ENCODE data around the gene STARD10. TPM values are rescaled to one million over a fixed set of nuclear protein-coding genes. Genes with fewer than 3 reads are reported as not detected.

STARD10 gene
- total RNA-seq, 4 donors from 2014 or later, result 39.1 to 103 (median 71.1) TPM

- DNase-seq, result peak in 1 of 2 donors; percentile 36
Observed at GRCh38 chr11:72833811-72834493, 40.1 kb upstream of the STARD10 start.

GRCh38 chr11:72833083-72833733 lies 39.4 kb upstream of the STARD10 start:
- intact Hi-C loops (cut with DNase I; ENCODE audit: low total_unique reads) (loop anchor here (10.0 kb wide), 1 partner anchor 502 kb away; no protein-coding TSS in a partner anchor), in situ Hi-C loops (cut with MboI; ENCODE audit: low sequenced_read_pairs in 4 of 4) (loop anchor here (5.0 to 25.0 kb wide), 3 partner anchors 344 to 454 kb away; no protein-coding TSS in a partner anchor)
- Histone ChIP-seq H3K27ac (peak overlapping the region; percentile 69 to 85 (median 80)), H3K27me3 (no peaks in the 10 kb centered on the region), H3K4me1 (peaks cover 37 to 56% of the 10 kb centered on the region in 2 donors), H3K4me3 (no peak overlapping the region), H3K9me3 (no peaks in the 10 kb centered on the region), H3K36me3 (no peaks in the 10 kb centered on the region)
- no peak for ATAC-seq
- no peak for TF ChIP-seq CTCF (IDR thresholded peaks at IDR 0.05 in 4 of 5, conservative IDR thresholded peaks at IDR 0.05 in 1 of 5)
- no peak for TF ChIP-seq POLR2A (IDR thresholded peaks at IDR 0.05)
- DNase-seq, result no peak

More at GRCh38 chr11:72833811-72834493, 40.1 kb upstream of the STARD10 start:
- no peaks in the 10 kb centered on the region for H3K27me3 ChIP-seq
- TF ChIP-seq POLR2A (IDR thresholded peaks at IDR 0.05), result no peak
- TF ChIP-seq CTCF (IDR thresholded peaks at IDR 0.05 in 4 of 5, conservative IDR thresholded peaks at IDR 0.05 in 1 of 5), result no peak
- ATAC-seq, result peak; percentile 25 to 37
- peaks cover 37 to 60% of the 10 kb centered on the region in 2 donors for H3K4me1 ChIP-seq
- in situ Hi-C loops (cut with MboI; ENCODE audit: low sequenced_read_pairs in 4 of 4) (loop anchor here (5.0 to 25.0 kb wide), 3 partner anchors 343 to 453 kb away; no protein-coding TSS in a partner anchor), intact Hi-C loops (cut with DNase I; ENCODE audit: low total_unique reads) (loop anchor here (10.0 kb wide), 1 partner anchor 501 kb away; no protein-coding TSS in a partner anchor)
- H3K4me3 ChIP-seq, result no peak overlapping the region
- no peaks in the 10 kb centered on the region for H3K9me3 ChIP-seq
- H3K36me3 ChIP-seq, result peaks cover 0 to 7% of the 10 kb centered on the region in 2 donors
- H3K27ac ChIP-seq, result peak overlapping the region; percentile 69 to 85 (median 80)

GRCh38 chr11:72832301-72833082 lies 38.6 kb upstream of the STARD10 start:
- in situ Hi-C loops (cut with MboI; ENCODE audit: low sequenced_read_pairs in 4 of 4) (loop anchor here (5.0 to 25.0 kb wide), 3 partner anchors 345 to 455 kb away; no protein-coding TSS in a partner anchor), intact Hi-C loops (cut with DNase I; ENCODE audit: low total_unique reads) (loop anchor here (10.0 kb wide), 1 partner anchor 502 kb away; no protein-coding TSS in a partner anchor)
- Histone ChIP-seq H3K9me3 (no peaks in the 10 kb centered on the region), H3K27ac (peak overlapping the region; percentile 69 to 85 (median 80)), H3K4me3 (no peak overlapping the region), H3K36me3 (no peaks in the 10 kb centered on the region), H3K27me3 (no peaks in the 10 kb centered on the region), H3K4me1 (peaks cover 35 to 55% of the 10 kb centered on the region in 2 donors)
- ATAC-seq, result no peak
- DNase-seq, result no peak
- TF ChIP-seq POLR2A (IDR thresholded peaks at IDR 0.05) (no peak), CTCF (IDR thresholded peaks at IDR 0.05 in 4 of 5, conservative IDR thresholded peaks at IDR 0.05 in 1 of 5) (no peak)

GRCh38 chr11:72831521-72832300 lies 37.9 kb upstream of the STARD10 start:
- DNase-seq (peak; percentile 64 to 82), ATAC-seq (peak; percentile 79 to 91)
- intact Hi-C loops (cut with DNase I; ENCODE audit: low total_unique reads), result loop anchor here (1.0 to 10.0 kb wide), 5 partner anchors 18 to 503 kb away; no protein-coding TSS in a partner anchor
- Histone ChIP-seq H3K4me3 (no peak overlapping the region), H3K27me3 (no peaks in the 10 kb centered on the region), H3K4me1 (peaks cover 31 to 50% of the 10 kb centered on the region in 2 donors), H3K9me3 (no peaks in the 10 kb centered on the region), H3K27ac (peak overlapping the region; percentile 69 to 85 (median 80)), H3K36me3 (no peaks in the 10 kb centered on the region)
- in situ Hi-C loops (cut with MboI; ENCODE audit: low sequenced_read_pairs in 4 of 4), result loop anchor here (5.0 to 25.0 kb wide), 3 partner anchors 346 to 456 kb away; no protein-coding TSS in a partner anchor
- no peak for TF ChIP-seq POLR2A (IDR thresholded peaks at IDR 0.05)
- TF ChIP-seq CTCF (IDR thresholded peaks at IDR 0.05 in 4 of 5, conservative IDR thresholded peaks at IDR 0.05 in 1 of 5), result peak; percentile 94 to 97 (median 96)

Data from gastrocnemius medialis (tissue), 4 donors.